Muscle of leg (tissue), 11 donors: Measurements from ENCODE around the gene RGL3. TPM values are rescaled to one million over a fixed set of nuclear protein-coding genes. Genes with fewer than 3 reads are reported as not detected.
"Not testable (repeated sequence)": the region's sequence is repeated elsewhere in the genome, so short reads cannot be mapped to it uniquely, and the experiment has no call there.

ENCODE experiments used
- DNase-seq: peaks from one replicate; pipeline ENCODE4 v3.0.0; 2013
- H3K27ac ChIP-seq: one replicate; pipeline ENCODE4 v1.5.1; 2013; ENCODE audit warnings: mild to moderate bottlenecking, low read length, control low read depth
- H3K27me3 ChIP-seq: one replicate; pipeline ENCODE4 v1.6.1; 2013; ENCODE audit warnings: low read length; ENCODE audit not compliant: control insufficient read depth, insufficient read depth
- H3K36me3 ChIP-seq: one replicate; pipeline ENCODE4 v1.6.1; 2013; ENCODE audit warnings: low read length; ENCODE audit not compliant: control insufficient read depth, insufficient read depth
- H3K4me1 ChIP-seq: one replicate; pipeline ENCODE4 v1.6.1; 2013; ENCODE audit warnings: low read length; ENCODE audit not compliant: control insufficient read depth, insufficient read depth
- H3K4me3 ChIP-seq: one replicate; pipeline ENCODE4 v1.5.1; 2013; ENCODE audit warnings: low read length, control low read depth
- H3K9me3 ChIP-seq: replicated peaks from 2 replicates; pipeline ENCODE4 v1.6.1; 2013; ENCODE audit warnings: low read depth, low read length; ENCODE audit not compliant: control insufficient read depth
- WGBS: methylation state at CpG from one replicate; pipeline ENCODE4 v1.1.5; 2013; ENCODE audit warnings: missing lambda C conversion rate; ENCODE audit not compliant: insufficient coverage; 5-methylcytosine and 5-hydroxymethylcytosine counted together
- polyA plus RNA-seq, 8 donors: library from polyadenylated mRNA; unstranded; fragments of 120-200 nt; gene quantifications; one replicate each; pipeline versions ENCODE4 v1.2.1 to v1.2.3, GENCODE V29; 2013; ENCODE audit warnings: inconsistent platforms in 1 of 8, low replicate concordance in 1 of 8; ENCODE audit not compliant: insufficient read length in 8 of 8, insufficient read depth in 1 of 8
- total RNA-seq: library from RNA; stranded (reverse); fragments of 120-200 nt; gene quantifications from one replicate; pipeline ENCODE4 v1.2.4, GENCODE V29; 2013

RGL3 gene
- total and polyA plus RNA-seq, 9 donors: 0.12 to 2.3 (median 0.38) TPM

DNA sequence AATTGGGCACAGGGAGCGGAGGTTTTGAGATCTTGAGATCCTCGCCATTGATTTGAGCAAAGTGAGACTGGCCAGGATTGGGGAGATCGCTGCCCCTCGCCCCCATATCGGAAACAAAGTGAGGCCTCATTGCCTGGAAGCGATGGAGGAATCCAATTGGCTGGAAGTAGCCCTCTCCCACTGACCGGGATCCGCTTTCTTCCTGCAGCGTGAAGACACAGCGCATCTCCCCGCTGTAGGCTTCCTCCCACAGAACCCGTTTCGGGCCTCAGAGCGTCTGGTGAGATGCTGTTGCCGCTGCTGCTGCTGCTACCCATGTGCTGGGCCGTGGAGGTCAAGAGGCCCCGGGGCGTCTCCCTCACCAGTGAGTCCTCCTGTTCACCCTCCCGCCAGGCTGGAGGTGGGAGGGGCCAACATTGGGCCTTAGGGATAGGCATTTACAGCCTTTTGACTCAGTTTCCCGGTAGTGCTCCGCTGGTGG is 16.8 kb upstream of the RGL3 start:
- peak; percentile 38 for DNase-seq
- Histone ChIP-seq H3K36me3 (peaks cover 31% of the 10 kb centered on the region), H3K4me1 (peaks cover 14% of the 10 kb centered on the region), H3K27ac (peak overlapping the region; percentile 84), H3K27me3 (no peaks in the 10 kb centered on the region), H3K4me3 (peak overlapping the region; percentile 85), H3K9me3 (no peaks in the 10 kb centered on the region)
- 0% methylated on average over 14 of the region's 21 CpGs for WGBS

DNA sequence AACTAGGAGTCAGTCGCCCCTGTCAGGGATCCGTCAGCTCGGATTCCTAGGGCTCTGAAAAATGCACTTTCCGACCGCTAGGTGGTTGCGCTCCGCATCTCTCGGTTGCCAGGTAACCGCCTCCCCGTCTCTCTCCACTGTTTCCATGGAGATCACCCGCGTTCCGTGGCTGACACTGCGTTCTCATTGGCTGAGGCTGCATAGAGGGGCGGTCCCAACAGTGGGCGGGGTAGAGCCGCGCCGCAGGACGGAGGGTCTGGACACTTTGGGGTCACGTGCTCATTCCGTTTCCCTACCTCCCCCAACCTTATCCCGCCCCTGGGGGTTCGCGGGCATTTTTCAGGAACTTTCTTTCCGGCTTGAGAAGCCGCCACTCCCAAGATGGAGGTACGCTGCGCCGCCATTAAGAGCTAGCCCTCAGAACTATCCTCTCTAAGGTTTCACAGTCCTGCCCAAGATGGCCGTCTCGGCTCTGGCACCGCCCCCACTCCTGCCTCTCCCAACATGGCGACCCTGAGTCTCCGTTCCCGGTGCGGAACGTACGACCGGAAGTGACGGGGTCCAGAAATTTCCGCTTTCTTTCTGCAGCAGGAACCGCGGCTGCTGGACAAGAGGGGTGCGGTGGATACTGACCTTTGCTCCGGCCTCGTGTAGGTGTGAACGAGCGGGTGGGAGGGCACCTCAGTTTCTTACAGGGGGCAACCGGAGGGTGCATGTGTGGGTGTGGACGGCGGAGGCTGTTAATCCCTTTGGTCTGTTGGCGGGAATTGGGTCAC is 16.1 kb upstream of the RGL3 start, which contains the start of the genes ODAD3 and PRKCSH:
ODAD3 (minus strand) TSS at position 65 of the 776 bp plus-strand sequence. CDS start 105 bp downstream, outside the sequence.
PRKCSH (plus strand) TSS at position 579 of the 776 bp plus-strand sequence. CDS start 483 bp downstream, outside the sequence.
- Histone ChIP-seq H3K4me1 (peaks cover 14% of the 10 kb centered on the region), H3K27ac (peak within 1 kb of the TSS; percentile 84), H3K36me3 (peaks cover 29% of the 10 kb centered on the region), H3K9me3 (no peaks in the 10 kb centered on the region), H3K4me3 (peak within 1 kb of the TSS; percentile 85), H3K27me3 (no peaks in the 10 kb centered on the region)
- DNase-seq: peak; percentile 100
- 0% methylated on average over 33 of the region's 53 CpGs for whole genome bisulfite sequencing

- H3K27ac ChIP-seq: peak overlapping the region; percentile 84
- WGBS: 2% methylated on average over 7 of the region's 9 CpGs
- peaks cover 14% of the 10 kb centered on the region for H3K4me1 ChIP-seq
- H3K36me3 ChIP-seq: peaks cover 25% of the 10 kb centered on the region
- H3K4me3 ChIP-seq: peak overlapping the region; percentile 85
- no peak for DNase-seq
- no peaks in the 10 kb centered on the region for H3K9me3 ChIP-seq
- no peaks in the 10 kb centered on the region for H3K27me3 ChIP-seq
These were observed 15.6 kb upstream of the RGL3 start for GRCh38 chr19:11434703-11435056.

- 100% methylated on average over 1 of the region's 3 CpGs for WGBS
- H3K27me3 ChIP-seq, DNase-seq, H3K4me3 ChIP-seq, H3K27ac ChIP-seq, H3K9me3 ChIP-seq: not testable (repeated sequence)
- Histone ChIP-seq H3K4me1 (peaks cover 14% of the 10 kb centered on the region), H3K36me3 (peaks cover 18% of the 10 kb centered on the region)
These were observed 14.4 kb upstream of the RGL3 start for GRCh38 chr19:11433526-11433925.

DNA sequence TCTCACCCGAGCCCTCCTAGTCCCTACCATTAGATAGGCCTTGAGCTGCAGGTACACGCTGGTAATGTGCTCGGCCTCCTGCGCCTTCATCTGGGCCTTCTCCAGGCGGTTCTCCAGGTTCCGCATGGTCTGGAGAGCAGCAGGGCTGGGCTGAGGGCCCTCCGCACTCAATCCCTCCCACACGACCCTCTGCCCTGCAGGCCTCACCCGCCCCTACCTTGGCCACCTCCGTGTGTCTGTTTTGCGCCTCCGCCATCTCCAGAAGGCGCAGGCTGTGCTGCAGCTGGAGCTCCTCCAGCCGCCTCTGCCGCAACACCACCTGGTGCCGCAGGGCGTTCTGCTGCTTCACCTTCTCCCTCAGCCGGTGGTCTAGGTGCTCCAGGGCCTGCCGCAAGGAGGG is 7.5 kb upstream of the RGL3 start:
- no peak overlapping the region for H3K4me3 ChIP-seq
- H3K36me3 ChIP-seq: no peaks in the 10 kb centered on the region
- H3K27me3 ChIP-seq: peaks cover 27% of the 10 kb centered on the region
- H3K4me1 ChIP-seq: peaks cover 14% of the 10 kb centered on the region
- WGBS: 89% methylated on average over 18 of the region's 19 CpGs
- peaks cover under 1% of the 10 kb centered on the region for H3K9me3 ChIP-seq
- H3K27ac ChIP-seq: no peak overlapping the region
- no peak for DNase-seq

GRCh38 chr19:11425719-11426457 is 6.8 kb upstream of the RGL3 start:
- H3K27ac ChIP-seq: no peak overlapping the region
- H3K4me3 ChIP-seq: no peak overlapping the region
- H3K27me3 ChIP-seq: peaks cover 34% of the 10 kb centered on the region
- no peak for DNase-seq
- no peaks in the 10 kb centered on the region for H3K36me3 ChIP-seq
- 84% methylated on average over 19 of the region's 28 CpGs for WGBS
- peaks cover 20% of the 10 kb centered on the region for H3K4me1 ChIP-seq
- H3K9me3 ChIP-seq: peaks cover 2% of the 10 kb centered on the region

DNA sequence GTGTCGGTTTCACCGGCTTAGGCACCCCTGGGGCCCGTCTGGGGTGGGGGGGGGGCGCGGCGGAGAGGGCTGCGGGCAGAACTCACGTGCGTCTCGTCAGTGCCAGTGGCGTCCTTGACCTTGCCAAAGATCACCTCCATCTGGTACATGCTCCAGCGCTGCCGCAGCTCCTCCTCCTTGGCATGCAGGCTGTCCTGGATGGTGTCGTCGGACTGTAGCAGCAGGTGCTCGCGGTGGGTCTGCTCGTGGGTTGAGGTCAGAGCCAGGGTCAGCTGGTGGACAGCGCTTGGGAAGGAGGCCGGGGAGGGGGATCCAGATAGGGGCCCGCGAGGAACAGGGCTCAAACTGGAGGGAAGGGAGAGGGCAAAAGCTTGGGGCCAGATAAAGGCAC is 4.7 kb upstream of the RGL3 start:
- Histone ChIP-seq H3K9me3 (peaks cover 2% of the 10 kb centered on the region), H3K27ac (no peak overlapping the region), H3K4me3 (no peak overlapping the region), H3K27me3 (peaks cover 55% of the 10 kb centered on the region), H3K4me1 (peaks cover 30% of the 10 kb centered on the region), H3K36me3 (no peaks in the 10 kb centered on the region)
- DNase-seq: no peak
- 18% methylated on average over 18 of the region's 22 CpGs for WGBS

DNA sequence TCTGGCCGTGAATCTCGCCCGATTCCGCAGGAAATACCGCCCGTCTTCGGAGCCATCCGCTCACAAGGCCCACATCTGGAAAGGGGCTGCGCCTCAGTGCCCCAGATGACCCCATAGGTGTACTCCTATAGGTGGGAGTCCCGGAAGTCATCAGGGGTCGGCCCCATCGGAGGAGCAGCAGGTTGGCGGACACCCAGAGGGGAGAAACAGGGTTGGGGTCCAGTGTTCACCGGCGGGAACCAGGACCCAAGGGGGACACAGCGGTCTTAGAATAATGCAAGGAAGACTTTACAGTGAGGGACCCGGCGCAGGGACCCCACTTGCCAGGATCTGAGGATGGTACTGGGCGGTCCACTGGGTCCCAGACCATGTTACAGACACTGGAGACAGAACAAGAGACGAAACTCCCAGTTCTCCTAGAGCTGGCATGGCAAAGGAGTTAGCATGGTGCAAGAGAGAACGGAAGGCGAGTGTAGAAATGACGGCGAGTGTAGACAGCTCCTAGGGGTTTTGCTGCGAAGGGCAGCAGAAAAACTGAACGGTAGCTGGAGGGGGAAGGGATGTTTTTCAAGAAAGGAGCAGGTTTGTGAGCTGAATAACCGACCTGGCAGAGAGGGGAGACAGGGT is 4.2 kb upstream of the RGL3 start:
- no peaks in the 10 kb centered on the region for H3K36me3 ChIP-seq
- DNase-seq: no peak
- no peak overlapping the region for H3K4me3 ChIP-seq
- H3K4me1 ChIP-seq: peaks cover 35% of the 10 kb centered on the region
- WGBS: 29% methylated on average over 24 of the region's 27 CpGs
- H3K9me3 ChIP-seq: peaks cover 2% of the 10 kb centered on the region
- peaks cover 60% of the 10 kb centered on the region for H3K27me3 ChIP-seq
- H3K27ac ChIP-seq: no peak overlapping the region

DNA sequence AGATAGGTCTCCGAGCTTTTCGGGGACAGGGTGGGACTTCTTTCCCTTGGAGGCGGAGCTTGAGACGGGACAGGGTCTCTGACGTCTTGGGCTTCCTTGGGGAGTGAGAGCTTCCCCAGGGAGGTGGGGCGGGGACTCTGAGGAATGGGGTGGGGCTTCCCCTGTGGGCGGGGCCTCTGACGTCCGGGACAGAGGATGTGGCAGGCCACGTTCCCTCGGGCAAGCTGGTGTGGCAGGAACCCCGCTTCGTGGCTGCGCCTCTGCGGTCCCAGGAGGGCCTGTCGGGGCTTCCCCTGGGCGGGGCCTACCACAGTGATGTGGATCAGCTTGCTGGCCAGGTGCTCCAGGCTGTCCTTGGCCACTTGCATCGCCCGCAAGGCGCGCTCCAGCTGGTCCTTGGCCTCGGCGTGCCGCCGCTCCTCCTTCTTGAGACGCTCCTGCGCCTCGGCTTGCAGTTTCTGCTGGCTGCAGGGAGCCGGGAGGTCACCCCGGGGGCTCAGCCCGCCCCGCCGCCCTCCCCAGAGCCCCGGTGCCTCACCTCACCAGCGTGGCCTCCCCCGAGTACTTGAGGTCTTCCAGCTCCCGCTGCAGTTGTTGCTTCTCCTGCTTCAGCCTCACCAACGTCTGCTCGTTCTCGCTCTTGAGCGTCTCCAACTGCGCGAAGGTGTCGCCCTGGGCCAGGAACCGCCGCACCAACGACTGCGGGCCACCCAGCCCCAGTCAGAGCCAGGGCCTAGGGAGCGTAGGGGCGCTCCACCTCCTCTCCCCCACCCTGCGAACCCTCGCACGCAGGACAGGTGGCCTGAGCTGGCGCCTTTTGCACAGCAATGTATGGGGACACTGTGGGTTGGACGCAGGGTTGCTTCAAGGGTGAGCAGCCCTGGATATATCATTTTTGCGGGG is 3.3 kb upstream of the RGL3 start:
- no peaks in the 10 kb centered on the region for H3K36me3 ChIP-seq
- H3K4me3 ChIP-seq: no peak overlapping the region
- DNase-seq: peak; percentile 34
- WGBS: 3% methylated on average over 52 of the region's 56 CpGs
- peaks cover 36% of the 10 kb centered on the region for H3K4me1 ChIP-seq
- H3K9me3 ChIP-seq: peaks cover 2% of the 10 kb centered on the region
- H3K27me3 ChIP-seq: peaks cover 69% of the 10 kb centered on the region
- H3K27ac ChIP-seq: no peak overlapping the region
